HEK293 (cell line): Measurements from ENCODE around the gene BCL7C.

Source experiments
- ATF2 ChIP-seq: fragments of 450-650 bp; formaldehyde crosslinking; IDR thresholded peaks from 2 replicates; pipeline ENCODE4 v1.5.1; 2016; ENCODE audit warnings: missing biosample characterization, missing genetic modification characterization, low read depth
- BCL11A ChIP-seq: fragments of 450-650 bp; formaldehyde crosslinking; IDR thresholded peaks from 2 replicates; pipeline ENCODE4 v1.5.1; 2016; ENCODE audit warnings: low read depth, missing biosample characterization, missing genetic modification characterization
- EGR2 ChIP-seq: fragments of 450-650 bp; formaldehyde crosslinking; IDR thresholded peaks from 2 replicates; pipeline ENCODE4 v1.5.1; 2016; ENCODE audit warnings: low read depth, missing biosample characterization, missing genetic modification characterization
- ELK4 ChIP-seq: IDR thresholded peaks from 2 replicates; pipeline ENCODE4 v1.6.1; 2011; ENCODE audit warnings: mild to moderate bottlenecking, low read depth, low read length, borderline replicate concordance
- HOXA7 ChIP-seq: sonication (generic); formaldehyde crosslinking; IDR thresholded peaks from 2 replicates; pipeline ENCODE4 v1.8.1; 2022; ENCODE audit warnings: missing genetic modification reagents, borderline replicate concordance
- IKZF3 ChIP-seq: fragments of 450-650 bp; IDR thresholded peaks from 2 replicates; pipeline ENCODE4 v1.5.0; 2018; ENCODE audit warnings: missing biosample characterization, mild to moderate bottlenecking, missing genetic modification characterization, moderate library complexity
- MZF1 ChIP-seq: fragments of 450-650 bp; formaldehyde crosslinking; IDR thresholded peaks from 2 replicates; pipeline ENCODE4 v1.5.1; 2017; ENCODE audit warnings: missing biosample characterization, missing genetic modification characterization, borderline replicate concordance
- REPIN1 ChIP-seq: fragments of 450-650 bp; formaldehyde crosslinking; IDR thresholded peaks from 2 replicates; pipeline ENCODE4 v1.5.1; 2017; ENCODE audit warnings: missing biosample characterization, missing genetic modification characterization, low read depth
- REST ChIP-seq: fragments of 450-650 bp; formaldehyde crosslinking; IDR thresholded peaks from 2 replicates; pipeline ENCODE4 v1.5.1; 2016; ENCODE audit warnings: missing biosample characterization, missing genetic modification characterization
- SP7 ChIP-seq: fragments of 450-650 bp; formaldehyde crosslinking; IDR thresholded peaks from 2 replicates; pipeline ENCODE4 v1.5.1; 2016; ENCODE audit warnings: missing biosample characterization, missing genetic modification characterization
- TCF7L2 ChIP-seq: IDR thresholded peaks from 2 replicates; pipeline ENCODE4 v1.6.1; 2011; ENCODE audit warnings: low read depth, mild to moderate bottlenecking, inconsistent platforms, low read length, moderate library complexity, borderline replicate concordance
- YY2 ChIP-seq: fragments of 450-650 bp; formaldehyde crosslinking; IDR thresholded peaks from 2 replicates; pipeline ENCODE4 v1.5.1; 2016; ENCODE audit warnings: missing biosample characterization, missing genetic modification characterization
- ZBTB20 ChIP-seq: fragments of 450-650 bp; formaldehyde crosslinking; IDR thresholded peaks from 2 replicates; pipeline ENCODE4 v1.5.1; 2016; ENCODE audit warnings: missing biosample characterization, missing genetic modification characterization
- ZFP37 ChIP-seq: fragments of 450-650 bp; formaldehyde crosslinking; IDR thresholded peaks from 2 replicates; pipeline ENCODE4 v1.5.1; 2016; ENCODE audit warnings: missing biosample characterization, missing genetic modification characterization
- ZFP69B ChIP-seq: fragments of 450-650 bp; formaldehyde crosslinking; IDR thresholded peaks from 2 replicates; pipeline ENCODE4 v1.5.1; 2016; ENCODE audit warnings: missing biosample characterization, missing genetic modification characterization
- ZNF132 ChIP-seq: fragments of 450-650 bp; formaldehyde crosslinking; IDR thresholded peaks from 2 replicates; pipeline ENCODE4 v1.5.1; 2017; ENCODE audit warnings: missing biosample characterization, missing genetic modification characterization, borderline replicate concordance
- ZNF155 ChIP-seq: fragments of 450-650 bp; formaldehyde crosslinking; IDR thresholded peaks from 2 replicates; pipeline ENCODE4 v1.5.1; 2016; ENCODE audit warnings: missing biosample characterization, missing genetic modification characterization
- ZNF391 ChIP-seq: fragments of 450-650 bp; formaldehyde crosslinking; IDR thresholded peaks from 2 replicates; pipeline ENCODE4 v1.5.1; 2016; ENCODE audit warnings: low read depth, missing biosample characterization, missing genetic modification characterization, borderline replicate concordance
- ZNF416 ChIP-seq: fragments of 450-650 bp; formaldehyde crosslinking; IDR thresholded peaks from 2 replicates; pipeline ENCODE4 v1.5.1; 2016; ENCODE audit warnings: missing biosample characterization, missing genetic modification characterization
- ZNF423 ChIP-seq: fragments of 450-650 bp; formaldehyde crosslinking; IDR thresholded peaks from 2 replicates; pipeline ENCODE4 v1.5.1; 2016; ENCODE audit warnings: missing biosample characterization, missing genetic modification characterization
- ZNF48 ChIP-seq: fragments of 450-650 bp; formaldehyde crosslinking; IDR thresholded peaks from 2 replicates; pipeline ENCODE4 v1.5.1; 2016; ENCODE audit warnings: missing biosample characterization, missing genetic modification characterization
- ZNF549 ChIP-seq: fragments of 450-650 bp; IDR thresholded peaks from 2 replicates; pipeline ENCODE4 v1.5.1; 2018; ENCODE audit warnings: missing biosample characterization, missing genetic modification characterization, mild to moderate bottlenecking, inconsistent platforms, moderate library complexity
- ZNF561 ChIP-seq: fragments of 450-650 bp; IDR thresholded peaks from 2 replicates; pipeline ENCODE4 v1.5.1; 2018; ENCODE audit warnings: missing biosample characterization, missing genetic modification characterization, borderline replicate concordance
- ZNF596 ChIP-seq: fragments of 450-650 bp; IDR thresholded peaks from 2 replicates; pipeline ENCODE4 v1.5.0; 2018; ENCODE audit warnings: missing biosample characterization, mild to moderate bottlenecking, missing genetic modification characterization, moderate library complexity
- ZNF610 ChIP-seq: fragments of 450-650 bp; formaldehyde crosslinking; IDR thresholded peaks from 2 replicates; pipeline ENCODE4 v1.5.1; 2016; ENCODE audit warnings: missing biosample characterization, missing genetic modification characterization, borderline replicate concordance
- ZNF747 ChIP-seq: fragments of 450-650 bp; formaldehyde crosslinking; IDR thresholded peaks from 2 replicates; pipeline ENCODE4 v1.5.1; 2016; ENCODE audit warnings: missing biosample characterization, missing genetic modification characterization
- TF ChIP-seq, protein P1 (sequence below): fragments of 450-650 bp; formaldehyde crosslinking; IDR thresholded peaks from 2 replicates; pipeline ENCODE4 v1.5.1; 2016; ENCODE audit warnings: missing biosample characterization, missing genetic modification characterization
- TF ChIP-seq, protein P2 (sequence below): fragments of 450-650 bp; formaldehyde crosslinking; IDR thresholded peaks from 2 replicates; pipeline ENCODE4 v1.5.1; 2016; ENCODE audit warnings: missing biosample characterization, missing genetic modification characterization
- TF ChIP-seq, protein P3 (sequence below): fragments of 450-650 bp; formaldehyde crosslinking; IDR thresholded peaks from 2 replicates; pipeline ENCODE4 v1.5.1; 2016; ENCODE audit warnings: missing biosample characterization, missing genetic modification characterization

BCL7C gene

GRCh38 chr16:30922960-30923535 lies 29.2 kb upstream of the BCL7C start (continued):
- peak; percentile 28; the same call in 1 of the 2 replicates for TF ChIP-seq REST (tag by site-specific recombination)
- TF ChIP-seq, protein P1, sequence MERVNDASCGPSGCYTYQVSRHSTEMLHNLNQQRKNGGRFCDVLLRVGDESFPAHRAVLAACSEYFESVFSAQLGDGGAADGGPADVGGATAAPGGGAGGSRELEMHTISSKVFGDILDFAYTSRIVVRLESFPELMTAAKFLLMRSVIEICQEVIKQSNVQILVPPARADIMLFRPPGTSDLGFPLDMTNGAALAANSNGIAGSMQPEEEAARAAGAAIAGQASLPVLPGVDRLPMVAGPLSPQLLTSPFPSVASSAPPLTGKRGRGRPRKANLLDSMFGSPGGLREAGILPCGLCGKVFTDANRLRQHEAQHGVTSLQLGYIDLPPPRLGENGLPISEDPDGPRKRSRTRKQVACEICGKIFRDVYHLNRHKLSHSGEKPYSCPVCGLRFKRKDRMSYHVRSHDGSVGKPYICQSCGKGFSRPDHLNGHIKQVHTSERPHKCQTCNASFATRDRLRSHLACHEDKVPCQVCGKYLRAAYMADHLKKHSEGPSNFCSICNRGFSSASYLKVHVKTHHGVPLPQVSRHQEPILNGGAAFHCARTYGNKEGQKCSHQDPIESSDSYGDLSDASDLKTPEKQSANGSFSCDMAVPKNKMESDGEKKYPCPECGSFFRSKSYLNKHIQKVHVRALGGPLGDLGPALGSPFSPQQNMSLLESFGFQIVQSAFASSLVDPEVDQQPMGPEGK: no peak; the same call in 1 of the 2 replicates
- no peak for TF ChIP-seq ZNF155 (tag by site-specific recombination)
- no peak for TF ChIP-seq ZNF549
- no peak for TF ChIP-seq ZFP37 (tag by site-specific recombination)
- TF ChIP-seq, protein P2, sequence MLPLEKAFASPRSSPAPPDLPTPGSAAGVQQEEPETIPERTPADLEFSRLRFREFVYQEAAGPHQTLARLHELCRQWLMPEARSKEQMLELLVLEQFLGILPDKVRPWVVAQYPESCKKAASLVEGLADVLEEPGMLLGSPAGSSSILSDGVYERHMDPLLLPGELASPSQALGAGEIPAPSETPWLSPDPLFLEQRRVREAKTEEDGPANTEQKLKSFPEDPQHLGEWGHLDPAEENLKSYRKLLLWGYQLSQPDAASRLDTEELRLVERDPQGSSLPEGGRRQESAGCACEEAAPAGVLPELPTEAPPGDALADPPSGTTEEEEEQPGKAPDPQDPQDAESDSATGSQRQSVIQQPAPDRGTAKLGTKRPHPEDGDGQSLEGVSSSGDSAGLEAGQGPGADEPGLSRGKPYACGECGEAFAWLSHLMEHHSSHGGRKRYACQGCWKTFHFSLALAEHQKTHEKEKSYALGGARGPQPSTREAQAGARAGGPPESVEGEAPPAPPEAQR (tag by site-specific recombination): 0 out of 2 replicates have a peak, but pooled peaks have one; percentile 4
- peak; percentile 99 for TF ChIP-seq YY2 (tag by site-specific recombination)
- no peak for TF ChIP-seq ZNF48 (tag by site-specific recombination)
- TF ChIP-seq IKZF3 (tag by site-specific recombination): no peak; the same call in none of the 2 replicates
- TF ChIP-seq ZNF747 (tag by site-specific recombination): no peak
- peak; percentile 90 for TF ChIP-seq ZBTB20 (tag by site-specific recombination)
- no peak; the same call in 1 of the 2 replicates for TF ChIP-seq ZNF610 (tag by site-specific recombination)
- TF ChIP-seq ZNF596 (tag by site-specific recombination): no peak
- TF ChIP-seq ZNF391 (tag by site-specific recombination): 0 out of 2 replicates have a peak, but pooled peaks have one; percentile 14
- TF ChIP-seq, protein P3, sequence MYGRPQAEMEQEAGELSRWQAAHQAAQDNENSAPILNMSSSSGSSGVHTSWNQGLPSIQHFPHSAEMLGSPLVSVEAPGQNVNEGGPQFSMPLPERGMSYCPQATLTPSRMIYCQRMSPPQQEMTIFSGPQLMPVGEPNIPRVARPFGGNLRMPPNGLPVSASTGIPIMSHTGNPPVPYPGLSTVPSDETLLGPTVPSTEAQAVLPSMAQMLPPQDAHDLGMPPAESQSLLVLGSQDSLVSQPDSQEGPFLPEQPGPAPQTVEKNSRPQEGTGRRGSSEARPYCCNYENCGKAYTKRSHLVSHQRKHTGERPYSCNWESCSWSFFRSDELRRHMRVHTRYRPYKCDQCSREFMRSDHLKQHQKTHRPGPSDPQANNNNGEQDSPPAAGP (tag by site-specific recombination): peak; percentile 94
- no peak; the same call in 1 of the 2 replicates for TF ChIP-seq ZNF561 (tag by site-specific recombination)
- TF ChIP-seq EGR2 (tag by site-specific recombination): peak; percentile 95
- no peak for TF ChIP-seq HOXA7 (CRISPR knock-in tag)
- no peak for TF ChIP-seq ATF2 (tag by site-specific recombination)
- no peak for TF ChIP-seq TCF7L2
- TF ChIP-seq REPIN1 (tag by site-specific recombination): no peak
- peak; percentile 23; the same call in 1 of the 2 replicates for TF ChIP-seq SP7
- TF ChIP-seq ZNF423: no peak
- no peak for TF ChIP-seq MZF1 (tag by site-specific recombination)
- no peak for TF ChIP-seq BCL11A
- no peak for TF ChIP-seq ZNF132 (tag by site-specific recombination)
- TF ChIP-seq ELK4: no peak
- TF ChIP-seq ZFP69B (tag by site-specific recombination): no peak
- no peak for TF ChIP-seq ZNF416 (tag by site-specific recombination)
